Suprapubic skin (tissue), 4 donors: ENCODE results near the gene SLC24A1. TPM values are rescaled to one million over a fixed set of nuclear protein-coding genes. Genes with fewer than 3 reads are reported as not detected.

Source experiments
- DNase-seq, 2 donors: peaks; one replicate each; pipeline ENCODE4 v3.0.0-alpha.2; 2019; ENCODE audit warnings: low spot score in 2 of 2
- H3K27ac ChIP-seq: fragments of 200-600 bp; sonication (generic); one replicate; pipeline ENCODE4 v1.5.1; 2019
- H3K27me3 ChIP-seq: fragments of 200-600 bp; sonication (generic); one replicate; pipeline ENCODE4 v1.5.1; 2019
- H3K36me3 ChIP-seq: fragments of 200-600 bp; sonication (generic); one replicate; pipeline ENCODE4 v1.5.1; 2019
- H3K4me1 ChIP-seq: fragments of 200-600 bp; sonication (generic); one replicate; pipeline ENCODE4 v1.5.1; 2019
- H3K4me3 ChIP-seq: fragments of 200-600 bp; sonication (generic); one replicate; pipeline ENCODE4 v1.5.1; 2019; ENCODE audit warnings: mild to moderate bottlenecking
- H3K9me3 ChIP-seq: fragments of 200-600 bp; sonication (generic); one replicate; pipeline ENCODE4 v1.5.1; 2019
- CTCF ChIP-seq, 2 donors: fragments of 200-600 bp in 1 of 2; fragments of 450-650 bp in 1 of 2; sonication (generic) in 1 of 2; IDR thresholded peaks; one replicate each; pipeline ENCODE4 v1.5.1; 2016 to 2019; ENCODE audit warnings: antibody characterized with exemption in 2 of 2, mild to moderate bottlenecking in 1 of 2, moderate library complexity in 1 of 2
- EP300 ChIP-seq: sonication (generic); formaldehyde crosslinking; IDR thresholded peaks from one replicate; pipeline ENCODE4 v1.6.1; 2017; ENCODE audit warnings: antibody characterized with exemption
- POLR2A ChIP-seq, 2 donors: fragments of 450-650 bp; IDR thresholded peaks; one replicate each; pipeline ENCODE4 v1.6.1; 2017; ENCODE audit warnings: antibody characterized with exemption in 2 of 2, mild to moderate bottlenecking in 2 of 2, moderate library complexity in 2 of 2
- POLR2AphosphoS5 ChIP-seq, 3 donors: sonication (generic); formaldehyde crosslinking; IDR thresholded peaks; one replicate each; pipeline ENCODE4 v1.6.1; 2017; ENCODE audit warnings: antibody characterized with exemption in 3 of 3
- WGBS: methylation state at CpG from one replicate; pipeline ENCODE4 v1.1.5; 2018; 5-methylcytosine and 5-hydroxymethylcytosine counted together
- total RNA-seq, 4 donors: library from RNA; depleted of rRNA; stranded (reverse); fragments of >200 nt; gene quantifications; one replicate each; pipeline ENCODE4 v1.1.0, GENCODE V29; 2016

The SLC24A1 gene
- total RNA-seq: 10 to 100 TPM in 2 of 4 donors, 1 to 10 TPM in 2; 4.5 to 14.0 (median 9.4) TPM

- Histone ChIP-seq H3K9me3 (no peaks in the 10 kb centered on the region), H3K4me3 (no peak within 1 kb of the TSS), H3K36me3 (peaks cover 31% of the 10 kb centered on the region), H3K4me1 (no peaks in the 10 kb centered on the region), H3K27me3 (no peaks in the 10 kb centered on the region), H3K27ac (no peak within 1 kb of the TSS)
- 86% methylated on average over 6 of the region's 6 CpGs for WGBS
- no peak for TF ChIP-seq CTCF (IDR thresholded peaks at IDR 0.05)
- TF ChIP-seq POLR2AphosphoS5 (IDR thresholded peaks at IDR 0.05): no peak
- no peak for TF ChIP-seq EP300
- no peak for TF ChIP-seq POLR2A (IDR thresholded peaks at IDR 0.05)
- no peak for DNase-seq
Observed at GRCh38 chr15:65621638-65622037, at the start of gene SLC24A1. Gene SLC24A1 (plus strand): TSS chr15:65621938. CDS start chr15:65624081, 2,143 bp downstream.

GRCh38 chr15:65571971-65572370, 49.8 kb upstream of the SLC24A1 start:
- Histone ChIP-seq H3K9me3 (no peaks in the 10 kb centered on the region), H3K4me1 (peaks cover 5% of the 10 kb centered on the region), H3K27me3 (no peaks in the 10 kb centered on the region), H3K36me3 (peaks cover 56% of the 10 kb centered on the region), H3K4me3 (no peak overlapping the region), H3K27ac (no peak overlapping the region)
- no peak for DNase-seq
- 88% methylated on average over 2 of the region's 2 CpGs for WGBS
- TF ChIP-seq EP300 (no peak), CTCF (IDR thresholded peaks at IDR 0.05) (no peak), POLR2AphosphoS5 (IDR thresholded peaks at IDR 0.05) (no peak), POLR2A (IDR thresholded peaks at IDR 0.05) (no peak)

GRCh38 chr15:65576664-65577063, 45.1 kb upstream of the SLC24A1 start:
- no peaks in the 10 kb centered on the region for H3K27me3 ChIP-seq
- no peak for TF ChIP-seq POLR2AphosphoS5 (IDR thresholded peaks at IDR 0.05)
- peaks cover 77% of the 10 kb centered on the region for H3K36me3 ChIP-seq

GRCh38 chr15:65577129-65577996, 44.4 kb upstream of the SLC24A1 start:
- no peak overlapping the region for H3K27ac ChIP-seq
- no peaks in the 10 kb centered on the region for H3K27me3 ChIP-seq
- H3K9me3 ChIP-seq: no peaks in the 10 kb centered on the region
- H3K4me1 ChIP-seq: no peaks in the 10 kb centered on the region
- H3K36me3 ChIP-seq: peaks cover 78% of the 10 kb centered on the region
- no peak overlapping the region for H3K4me3 ChIP-seq
- no peak for DNase-seq
- TF ChIP-seq EP300 (no peak), POLR2AphosphoS5 (IDR thresholded peaks at IDR 0.05) (no peak), POLR2A (IDR thresholded peaks at IDR 0.05) (no peak), CTCF (IDR thresholded peaks at IDR 0.05) (no peak)
- 81% methylated on average over 6 of the region's 6 CpGs for WGBS

More at GRCh38 chr15:65576664-65577063, 45.1 kb upstream of the SLC24A1 start:
- H3K27ac ChIP-seq: no peak overlapping the region
- H3K4me3 ChIP-seq: no peak overlapping the region
- WGBS: 85% methylated on average over 1 of the region's 1 CpG
- DNase-seq: no peak
- no peaks in the 10 kb centered on the region for H3K4me1 ChIP-seq
- no peaks in the 10 kb centered on the region for H3K9me3 ChIP-seq

GRCh38 chr15:65578904-65579728, 42.6 kb upstream of the SLC24A1 start:
- no peak for TF ChIP-seq EP300
- TF ChIP-seq CTCF (IDR thresholded peaks at IDR 0.05): no peak
- no peak for TF ChIP-seq POLR2AphosphoS5 (IDR thresholded peaks at IDR 0.05)
- Histone ChIP-seq H3K4me3 (no peak overlapping the region), H3K27me3 (no peaks in the 10 kb centered on the region), H3K4me1 (no peaks in the 10 kb centered on the region), H3K36me3 (peaks cover 76% of the 10 kb centered on the region), H3K9me3 (no peaks in the 10 kb centered on the region), H3K27ac (no peak overlapping the region)
- 76% methylated on average over 8 of the region's 8 CpGs for WGBS
- no peak for DNase-seq
